DMS79 treated with DMSO at 0.1 percent for 48 hours (cell line): Measurements from ENCODE around the gene SPATS2L.

Source experiments
- DNase-seq: peaks from one replicate; lab custom pipeline; 2025; lab: John Stamatoyannopoulos, UW

The SPATS2L gene

GRCh38 chr2:200377355-200378336, 71.2 kb downstream of the SPATS2L start:
- peak; percentile 52 for DNase-seq

GRCh38 chr2:200378652-200379290, 72.3 kb downstream of the SPATS2L start:
- DNase-seq = peak; percentile 37

DNA sequence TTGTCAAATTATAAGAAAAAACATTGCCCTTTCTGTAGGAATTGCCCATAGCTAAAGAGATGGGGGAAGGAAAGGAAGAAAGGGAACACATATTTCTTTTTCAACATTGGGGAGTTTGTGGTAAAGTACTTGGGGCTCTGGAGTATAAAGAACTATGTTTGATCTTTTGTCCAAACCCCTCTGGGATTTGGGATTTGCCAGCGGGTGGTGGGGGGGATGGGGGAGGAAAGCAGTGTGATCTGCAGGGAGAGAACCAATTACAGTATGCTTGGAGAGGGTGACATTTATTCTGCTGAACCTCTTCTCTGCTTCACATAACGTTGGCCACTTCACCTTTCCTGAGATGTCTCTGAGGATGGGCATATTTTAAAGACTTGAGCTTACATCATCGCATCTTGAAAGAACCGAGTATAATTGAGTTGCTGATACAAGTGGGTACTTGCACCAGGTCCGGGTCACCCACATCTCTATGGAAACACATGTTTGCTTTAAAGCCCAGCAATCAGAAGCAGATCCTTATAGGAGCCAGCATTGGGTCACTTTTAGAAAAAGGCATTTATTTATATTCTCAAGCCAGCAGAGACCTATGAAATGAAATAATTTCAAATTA, 73.1 kb downstream of the SPATS2L start:
- peak; percentile 98 for DNase-seq

DNA sequence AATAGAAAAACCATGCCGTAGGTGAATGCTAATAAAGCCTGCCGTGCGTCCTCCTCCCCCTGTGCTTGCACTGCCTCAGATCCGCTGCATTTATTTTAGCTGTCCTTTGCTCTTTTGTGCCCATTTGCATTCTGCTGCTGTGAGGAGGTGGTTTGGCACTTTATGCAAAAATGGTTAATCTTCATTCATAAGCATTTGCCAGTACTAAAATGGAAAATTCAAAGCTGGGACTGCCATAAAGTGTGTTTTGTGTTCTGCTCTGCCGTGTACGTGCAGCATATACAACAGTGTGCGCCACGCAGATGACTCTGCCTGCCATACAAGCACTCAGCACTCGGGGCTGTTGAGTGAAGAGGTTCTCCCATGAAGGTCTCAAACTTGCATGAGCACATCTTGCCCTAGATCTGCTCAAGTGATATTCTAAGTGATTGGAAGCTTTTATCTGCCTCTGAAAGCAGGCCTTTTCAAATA, 73.6 kb downstream of the SPATS2L start:
- DNase-seq = peak; percentile 97

GRCh38 chr2:200380833-200381542, 74.5 kb downstream of the SPATS2L start:
- peak; percentile 90 for DNase-seq

GRCh38 chr2:200382874-200383273, 76.4 kb downstream of the SPATS2L start:
- DNase-seq = peak; percentile 53

DNA sequence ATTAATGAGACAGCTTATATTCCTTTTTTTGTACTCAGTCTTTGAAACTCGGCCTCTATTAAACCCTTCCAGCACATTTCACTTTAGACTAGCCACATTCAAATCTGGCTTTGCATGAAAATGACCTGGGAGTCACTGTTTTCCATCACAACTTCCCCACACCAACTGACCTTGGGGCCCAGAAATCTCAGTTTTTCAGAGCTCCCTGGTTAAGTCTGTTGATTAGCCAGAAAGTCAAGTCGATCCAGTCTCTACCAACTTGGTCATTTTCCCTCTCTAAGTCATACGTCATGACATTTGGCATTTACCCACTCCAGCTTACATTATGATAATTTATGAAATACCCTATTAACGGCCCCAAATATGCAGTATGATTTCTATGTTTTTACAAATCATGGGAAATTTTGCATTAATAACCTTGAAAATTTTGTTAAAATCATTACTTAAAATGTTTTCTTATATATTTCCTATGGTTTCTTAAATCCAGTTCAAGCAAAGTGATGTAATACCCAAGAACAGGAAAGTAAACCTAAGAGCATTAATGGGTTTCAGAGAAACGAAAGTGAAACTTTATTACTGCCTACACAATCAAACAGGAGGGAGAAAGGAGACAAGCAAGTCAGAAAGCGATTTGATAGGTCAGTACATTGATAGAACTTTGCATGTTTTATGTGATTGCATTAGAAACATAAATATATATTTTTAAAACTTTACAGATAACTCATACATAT, 77.1 kb downstream of the SPATS2L start:
- peak; percentile 91 for DNase-seq

GRCh38 chr2:200385063-200385635, 78.7 kb downstream of the SPATS2L start:
- no peak for DNase-seq

DNA sequence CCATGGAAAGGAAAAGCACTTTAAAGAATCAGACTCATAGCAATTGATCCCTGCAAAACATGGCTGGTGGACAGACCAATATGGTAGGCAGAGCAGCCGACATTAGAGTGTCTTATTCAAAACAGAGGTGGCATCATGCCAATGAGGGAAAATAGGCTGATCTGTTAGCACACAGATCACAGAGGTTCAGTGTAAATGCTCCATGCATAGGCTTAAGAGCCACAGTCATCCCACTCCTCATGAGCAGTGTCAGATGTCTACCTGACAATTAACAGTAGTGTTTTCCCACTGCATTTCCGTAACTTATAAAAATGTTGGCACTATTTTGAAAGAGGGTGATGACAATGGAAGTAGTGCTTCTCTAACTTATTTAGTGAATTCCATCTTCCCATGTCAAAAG, 86.7 kb downstream of the SPATS2L start:
- DNase-seq = no peak

DNA sequence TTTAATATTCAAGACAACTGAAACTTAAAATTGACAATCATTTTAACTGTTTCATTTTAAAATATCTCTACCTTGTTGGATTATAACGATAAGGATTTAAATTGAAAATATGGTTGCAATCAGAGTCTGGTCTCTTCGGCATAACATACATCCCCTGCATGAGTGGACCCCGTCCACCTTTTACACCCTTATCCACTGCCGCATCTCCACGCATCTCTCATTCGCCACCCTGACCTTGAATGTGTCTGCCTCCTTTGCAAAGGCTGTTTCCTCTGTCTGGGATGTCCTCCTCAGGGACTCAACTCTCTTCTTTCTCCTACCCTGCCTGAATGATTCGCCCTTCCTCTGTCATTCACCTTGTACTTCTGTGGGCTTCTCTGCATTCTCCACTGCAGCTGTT, 87.6 kb downstream of the SPATS2L start:
- DNase-seq = no peak

- peak; percentile 64 for DNase-seq
Observed at GRCh38 chr2:200396781-200397242, 90.3 kb downstream of the SPATS2L start.

- no peak for DNase-seq
Observed at GRCh38 chr2:200397785-200398184, 91.3 kb downstream of the SPATS2L start.

DNA sequence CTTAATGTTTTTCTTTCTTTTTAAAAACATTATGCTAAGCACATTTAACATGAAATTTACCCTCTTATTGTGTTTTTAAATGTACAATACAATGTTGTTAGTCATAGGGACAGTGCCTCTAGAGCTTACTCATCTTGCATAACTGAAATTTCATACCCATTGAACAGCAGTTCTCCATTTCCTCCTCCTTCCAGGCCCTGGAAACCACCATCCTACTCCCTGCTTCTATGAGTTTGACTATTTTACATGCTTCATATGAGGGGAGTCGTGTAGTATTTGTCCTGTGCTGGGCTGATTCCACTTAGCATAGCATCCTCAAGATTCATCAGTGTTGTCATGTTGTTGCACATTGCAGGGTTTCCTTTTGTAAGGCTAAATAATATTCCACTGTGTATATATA, 92.6 kb downstream of the SPATS2L start:
- no peak for DNase-seq

DNA sequence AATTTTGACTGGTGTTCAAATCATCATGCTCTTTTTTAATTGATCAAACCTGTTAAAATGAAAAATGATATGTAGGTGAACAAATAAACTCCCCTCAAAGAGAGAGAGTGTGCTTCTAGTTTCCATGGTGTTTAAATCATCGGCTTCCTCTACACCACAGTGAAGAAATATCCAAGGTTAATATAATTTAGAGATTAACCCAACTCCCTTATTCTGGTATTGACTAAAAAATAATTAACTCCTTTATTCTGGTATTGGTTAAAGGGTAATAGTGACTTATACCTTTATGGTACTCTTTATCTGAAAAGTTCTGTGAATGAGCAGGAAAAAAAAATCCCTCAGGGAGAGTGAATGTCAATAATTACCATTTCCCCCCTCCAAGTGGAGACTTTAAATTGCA, 93.1 kb downstream of the SPATS2L start:
- no peak for DNase-seq

DNA sequence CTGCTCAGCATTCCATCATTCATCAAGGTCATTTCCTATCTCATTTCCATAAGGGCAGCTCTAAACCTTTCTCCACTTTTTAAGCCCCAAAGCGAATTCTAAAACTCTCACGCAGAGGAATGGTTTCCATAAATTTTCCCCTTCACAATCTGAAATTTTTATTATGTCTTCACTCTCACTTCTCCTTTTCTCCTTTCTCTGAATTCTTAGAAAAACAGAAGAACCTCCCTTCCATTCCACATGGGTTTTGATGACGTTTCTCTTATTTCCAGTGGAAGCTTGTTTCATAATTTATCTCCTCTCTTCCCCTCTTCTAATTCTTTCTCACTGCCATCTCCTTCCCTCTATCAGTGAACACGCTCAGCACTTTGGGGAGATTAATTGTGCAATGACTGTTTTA, 97.3 kb downstream of the SPATS2L start:
- DNase-seq = no peak

DNA sequence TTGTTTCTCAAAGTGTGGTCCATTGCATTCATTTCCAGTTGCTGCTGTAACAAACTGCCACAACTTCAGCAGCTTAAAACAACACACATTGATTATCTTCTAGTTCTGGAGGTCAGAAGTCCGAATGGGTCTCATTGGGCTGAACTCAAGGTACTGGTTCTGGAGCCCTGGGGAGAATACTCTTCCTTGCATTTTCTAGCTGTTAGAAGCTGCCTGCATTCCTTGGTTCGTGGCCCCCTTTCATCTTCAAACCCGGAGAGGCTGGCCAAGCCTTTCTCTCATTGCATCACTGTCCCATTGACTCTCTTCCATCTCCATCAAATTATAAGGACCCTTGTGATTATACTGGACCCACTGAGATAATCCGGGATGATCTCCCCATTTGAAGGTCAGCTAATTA, 98.1 kb downstream of the SPATS2L start:
- DNase-seq = no peak

GRCh38 chr2:200405599-200406298, 99.3 kb downstream of the SPATS2L start:
- no peak for DNase-seq

DNA sequence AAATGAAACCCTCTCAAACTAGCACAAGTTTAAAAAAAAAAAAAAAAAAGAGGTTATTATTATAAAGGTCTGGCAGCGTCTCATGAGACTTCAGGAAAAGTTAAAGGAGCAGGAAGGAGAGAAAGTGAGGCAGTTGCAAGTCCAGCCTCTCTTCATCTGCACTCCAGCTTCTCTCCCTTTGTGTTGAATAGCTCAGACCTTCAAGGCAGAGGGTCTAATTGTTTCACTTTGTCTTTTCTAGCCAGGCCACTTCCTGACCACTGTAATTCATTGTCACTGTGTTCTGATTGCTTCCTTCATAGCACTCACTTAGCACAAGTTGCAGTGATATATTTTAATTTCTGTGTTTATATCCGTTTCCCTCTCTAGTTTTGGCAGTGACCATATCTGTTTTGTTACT, 99.9 kb downstream of the SPATS2L start:
- no peak for DNase-seq

DNA sequence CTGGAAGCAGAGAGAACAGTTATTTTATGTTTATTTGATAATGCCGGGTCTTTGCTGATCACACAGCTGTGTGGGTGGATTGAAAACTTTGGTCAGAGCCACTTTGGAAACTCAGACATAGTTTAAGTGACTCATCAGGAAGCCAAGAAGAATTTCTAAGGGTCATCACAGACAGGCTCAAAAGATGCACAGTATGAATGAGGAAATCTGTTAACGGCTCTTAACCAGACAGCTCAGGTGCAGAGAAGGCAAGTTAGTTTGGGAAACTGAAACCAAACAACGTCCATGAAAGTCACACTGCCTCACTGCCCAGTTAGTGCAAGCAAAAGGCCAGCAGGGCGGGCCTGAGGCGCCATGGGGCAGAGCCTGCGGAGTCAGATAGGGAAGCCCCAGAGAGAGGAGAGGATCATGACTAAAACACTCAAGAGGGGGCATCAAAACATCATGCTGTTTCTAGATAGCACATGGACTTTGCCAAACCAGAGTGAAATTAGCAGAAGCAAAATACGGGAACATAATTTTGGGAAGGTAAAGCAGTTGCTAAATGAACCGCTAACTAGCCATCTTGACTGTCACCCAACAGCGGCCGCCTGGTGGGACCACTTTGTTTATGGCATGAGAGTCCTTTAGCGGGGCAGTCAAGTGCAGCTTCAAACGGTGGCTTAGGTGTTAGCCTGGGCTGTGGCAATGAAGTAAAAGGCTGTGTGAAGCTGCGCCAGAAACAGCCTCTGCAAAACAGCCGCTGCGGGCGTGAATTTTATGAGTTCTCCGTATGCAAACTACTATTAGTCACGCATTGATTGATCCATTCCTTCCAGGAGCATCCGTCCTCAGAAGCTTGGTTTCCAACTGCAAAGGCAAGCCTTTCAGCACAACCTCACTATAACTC, 102.2 kb downstream of the SPATS2L start:
- peak; percentile 88 for DNase-seq
